ENCODE results near the gene GLT1D1.
"Not testable (repeated sequence)": the region's sequence is repeated elsewhere in the genome, so short reads cannot be mapped to it uniquely, and the experiment has no call there.

Gene GLT1D1

DNA sequence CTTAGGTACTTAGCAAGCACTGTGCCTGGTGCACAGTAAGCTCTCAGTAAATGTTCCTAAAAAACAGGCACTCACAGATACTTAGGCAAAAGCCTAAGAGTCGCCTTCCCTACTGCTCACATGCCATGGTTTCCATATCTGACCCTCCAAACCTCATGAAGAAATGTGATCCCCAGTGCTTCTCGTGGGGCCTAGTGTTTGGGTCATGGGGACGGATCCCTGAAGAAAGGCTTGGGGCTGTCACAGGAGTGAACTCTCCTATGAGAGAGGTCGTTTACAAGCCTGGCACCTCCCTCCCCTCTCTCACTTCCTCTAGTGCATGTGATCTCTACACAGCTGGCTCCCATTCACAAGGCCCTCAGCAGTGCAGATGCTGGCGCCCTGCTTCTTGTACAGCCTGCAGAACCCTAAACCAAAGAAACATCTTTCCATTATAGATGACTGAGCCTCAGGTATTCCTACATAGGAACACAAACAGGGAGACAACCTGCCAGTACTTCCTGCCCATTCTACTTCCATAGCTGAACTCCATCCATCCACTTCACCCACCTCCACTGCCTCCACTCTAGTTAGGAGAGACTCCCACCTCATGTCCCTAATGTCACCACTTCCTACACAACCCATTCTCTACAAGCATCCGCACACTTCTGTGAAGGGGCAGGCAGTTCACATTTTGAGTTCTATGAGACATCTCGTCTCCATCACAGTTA lies 32.4 kb upstream of the GLT1D1 start:
- DNase-seq (ENCODE audit: low spot score): no peak

DNA sequence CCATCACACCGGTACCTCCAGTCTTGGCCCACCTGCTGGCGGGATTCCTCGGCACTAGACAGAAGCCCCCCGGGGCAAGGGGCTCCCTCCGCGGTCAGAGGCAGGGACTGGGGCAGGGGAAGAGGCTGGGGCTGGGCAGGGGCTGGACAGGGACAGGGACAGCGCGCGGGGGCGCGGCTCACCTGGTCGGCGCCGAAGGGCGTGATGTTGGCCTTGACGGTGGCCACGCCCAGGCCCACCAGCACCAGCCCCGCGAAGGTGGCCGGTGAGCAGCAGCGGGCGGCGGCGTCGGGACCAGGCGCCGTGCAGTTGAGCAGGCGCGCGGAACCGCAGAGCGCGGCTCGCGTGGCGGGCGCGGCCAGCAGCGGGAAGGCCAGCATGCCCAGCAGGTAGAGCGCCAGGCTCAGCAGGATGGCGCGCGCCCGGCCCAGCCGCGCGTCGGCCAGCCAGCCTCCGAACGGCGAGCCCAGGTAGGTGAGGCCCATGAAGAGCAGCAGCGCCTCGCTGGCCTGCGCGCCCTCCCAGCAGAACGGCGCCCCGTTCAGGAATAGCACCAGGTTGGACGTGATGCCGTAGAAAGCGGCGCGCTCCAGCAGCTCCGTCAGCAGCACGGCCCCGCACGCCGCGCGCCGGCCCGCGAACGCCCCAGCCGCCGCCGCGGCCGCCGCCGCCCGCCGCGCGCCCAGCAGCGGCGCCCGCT lies 29.9 kb upstream of the GLT1D1 start:
- peak; percentile 6 for DNase-seq (ENCODE audit: low spot score)

DNA sequence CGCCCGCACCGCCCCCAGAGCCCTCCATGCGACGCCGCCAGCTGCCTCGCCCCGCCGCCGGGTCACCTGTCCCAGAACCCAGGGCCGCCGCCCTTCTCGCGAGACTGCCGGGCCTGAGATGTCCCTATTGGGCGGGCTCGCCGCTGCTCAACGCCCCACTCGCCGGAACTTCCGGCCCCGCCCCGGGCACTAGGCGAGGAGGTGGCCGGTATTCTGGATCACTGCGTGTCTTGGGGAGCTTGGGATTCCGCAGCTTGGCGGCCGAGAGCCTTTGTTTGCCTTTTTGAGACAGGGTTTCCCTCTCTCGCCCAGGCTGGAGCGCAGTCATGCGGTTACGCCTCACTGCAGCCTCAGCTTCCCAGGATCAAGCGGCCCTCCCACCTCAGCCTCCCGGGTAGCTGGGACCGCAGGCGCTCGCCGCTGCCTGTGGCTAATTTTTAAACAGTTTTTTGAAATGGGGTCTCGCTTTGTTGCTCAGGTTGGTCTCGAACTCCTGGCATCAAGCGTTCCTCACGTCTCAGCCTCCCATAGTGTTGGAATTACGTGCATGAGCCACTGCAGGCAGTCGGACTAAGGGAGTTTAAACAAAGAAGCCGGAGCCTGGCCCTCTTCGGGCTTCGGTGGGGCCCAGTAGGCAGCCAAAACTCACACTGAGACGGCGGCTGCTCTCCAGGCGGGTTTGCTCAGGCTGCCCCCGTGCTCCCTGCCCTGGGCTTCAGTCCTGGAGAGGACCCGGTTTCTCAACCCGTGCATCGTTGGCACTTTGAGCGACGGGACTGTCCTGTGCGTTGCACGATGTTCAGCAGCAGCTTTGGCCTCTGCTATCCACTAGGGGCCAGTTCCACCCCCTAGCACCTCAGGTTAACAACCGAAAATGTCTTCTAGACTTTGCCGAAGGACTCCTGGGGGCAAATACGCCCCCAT lies 29.1 kb upstream of the GLT1D1 start, which contains the start of gene SLC15A4:
TSS of gene SLC15A4 (minus strand) at position 43 of the 924 bp plus-strand sequence. CDS start at position 28, 15 bp downstream.
- DNase-seq (ENCODE audit: low spot score): peak; percentile 92

DNA sequence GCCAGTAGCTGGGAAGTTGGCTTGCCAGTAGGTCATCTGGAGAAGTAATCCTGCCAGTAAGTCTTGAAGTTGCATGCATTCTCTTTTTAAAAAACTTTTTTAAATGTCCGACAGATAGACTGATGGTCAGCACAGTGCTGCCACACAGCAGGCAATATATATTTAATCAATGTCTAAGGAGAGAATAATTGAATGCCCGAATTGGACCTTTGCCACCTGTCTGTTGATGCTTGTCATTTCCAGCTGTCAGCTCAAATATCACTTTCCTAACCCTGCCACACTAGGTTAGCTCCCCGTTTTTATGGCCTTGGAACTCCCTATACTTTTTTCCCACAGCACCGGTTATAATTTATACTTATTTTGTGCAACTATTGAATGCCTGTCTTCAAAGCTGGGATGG lies 27.4 kb upstream of the GLT1D1 start:
- no peak for DNase-seq (ENCODE audit: low spot score)

- DNase-seq (ENCODE audit: low spot score): no peak
Observed at GRCh38 chr12:128827724-128828123, 25.6 kb upstream of the GLT1D1 start.

GRCh38 chr12:128829861-128830504 lies 23.3 kb upstream of the GLT1D1 start:
- DNase-seq (ENCODE audit: low spot score): peak; percentile 52

- no peak for DNase-seq (ENCODE audit: low spot score)
Observed at GRCh38 chr12:128830505-128830893, 22.8 kb upstream of the GLT1D1 start.

DNA sequence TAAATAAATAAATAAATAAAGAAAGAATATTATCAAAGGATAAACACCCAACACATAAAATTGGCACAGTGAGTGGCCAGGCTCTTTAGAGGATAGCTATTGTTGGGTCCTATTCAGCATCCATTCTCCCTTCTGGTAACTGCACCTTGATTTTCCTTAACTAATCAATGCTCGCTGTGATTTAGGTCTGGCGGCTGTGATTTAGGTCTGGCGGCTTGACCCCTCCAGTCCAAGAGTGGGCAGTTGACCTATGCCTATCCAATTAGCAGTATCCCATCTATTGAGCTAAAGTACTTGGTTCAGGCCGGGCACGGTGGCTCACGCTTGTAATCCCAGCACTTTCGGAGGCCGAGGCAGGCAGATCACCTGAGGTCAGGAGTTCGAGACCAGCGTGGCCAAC lies 19.9 kb upstream of the GLT1D1 start:
- no peak for DNase-seq (ENCODE audit: low spot score)

DNA sequence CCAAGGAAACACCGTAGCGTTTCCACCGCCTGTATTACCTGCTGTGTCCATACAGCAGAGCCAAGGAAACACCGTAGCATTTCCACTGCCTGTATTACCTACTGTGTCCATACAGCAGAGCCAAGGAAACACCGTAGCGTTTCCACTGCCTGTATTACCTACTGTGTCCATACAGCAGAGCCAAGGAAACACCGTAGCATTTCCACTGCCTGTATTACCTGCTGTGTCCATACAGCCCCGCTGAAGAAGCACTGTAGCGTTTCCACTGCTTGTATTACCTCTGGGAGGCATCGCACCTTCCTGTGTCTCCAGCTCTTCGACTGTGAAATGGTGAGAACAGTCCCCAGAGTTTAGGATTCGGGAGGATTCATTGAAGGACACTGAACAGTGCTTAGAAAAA lies 13.4 kb upstream of the GLT1D1 start:
- DNase-seq (ENCODE audit: low spot score): not testable (repeated sequence)

GRCh38 chr12:128840862-128841468 lies 12.3 kb upstream of the GLT1D1 start:
- no peak for DNase-seq (ENCODE audit: low spot score)

DNA sequence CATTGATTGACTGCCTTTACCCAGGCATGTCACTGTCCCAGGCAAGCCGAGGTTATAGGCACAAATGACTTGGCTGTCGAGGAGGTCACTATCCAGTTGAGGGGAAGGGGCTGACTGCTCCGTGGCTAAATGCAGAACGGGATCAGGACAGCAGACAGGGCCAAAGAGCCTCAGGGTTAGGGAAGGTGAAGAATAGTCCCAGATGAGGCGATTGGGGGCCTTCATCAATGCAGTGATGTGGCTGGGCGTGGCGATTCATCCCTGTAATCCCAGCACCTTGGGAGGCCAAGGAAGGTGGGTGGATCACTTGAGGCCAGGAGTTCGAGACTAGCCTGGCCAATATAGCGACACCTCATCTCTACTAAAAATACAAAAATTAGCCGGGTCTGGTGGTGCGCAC lies 10.7 kb upstream of the GLT1D1 start:
- DNase-seq (ENCODE audit: low spot score): no peak

- DNase-seq (ENCODE audit: low spot score): no peak
Observed at GRCh38 chr12:128843538-128843937, 9.7 kb upstream of the GLT1D1 start.

- DNase-seq (ENCODE audit: low spot score): no peak
Observed at GRCh38 chr12:128844031-128844635, 9.1 kb upstream of the GLT1D1 start.

- not testable (repeated sequence) for DNase-seq (ENCODE audit: low spot score)
Observed at GRCh38 chr12:128846671-128847070, 6.6 kb upstream of the GLT1D1 start.

- no peak for DNase-seq (ENCODE audit: low spot score)
Observed at GRCh38 chr12:128848371-128848770, 4.9 kb upstream of the GLT1D1 start.

- DNase-seq (ENCODE audit: low spot score): not testable (repeated sequence)
Observed at GRCh38 chr12:128849806-128850205, 3.5 kb upstream of the GLT1D1 start.

DNA sequence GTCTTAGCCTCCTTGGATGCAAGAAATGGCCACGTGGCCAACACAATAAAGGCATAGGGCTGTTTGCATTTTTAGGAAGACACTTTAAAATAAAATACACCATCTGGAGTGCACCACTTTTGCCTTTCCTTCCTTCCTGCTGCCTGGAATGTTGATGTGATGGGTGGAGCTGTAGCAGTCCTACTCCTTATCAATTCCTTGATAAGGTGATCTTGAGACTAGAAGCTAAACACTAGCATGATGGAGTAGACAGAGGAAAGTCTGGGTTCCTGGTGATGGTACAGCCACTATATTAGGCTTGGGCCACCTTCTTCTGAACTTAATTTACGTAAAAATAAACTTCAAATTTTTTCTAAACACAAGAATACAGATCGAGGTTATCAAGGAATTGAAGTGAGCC lies 2.9 kb upstream of the GLT1D1 start:
- no peak for DNase-seq (ENCODE audit: low spot score)

- not testable (repeated sequence) for DNase-seq (ENCODE audit: low spot score)
Observed at GRCh38 chr12:128851429-128851828, 1.8 kb upstream of the GLT1D1 start.

GRCh38 chr12:128852026-128852698 lies 1.1 kb upstream of the GLT1D1 start:
- DNase-seq (ENCODE audit: low spot score): no peak

DNA sequence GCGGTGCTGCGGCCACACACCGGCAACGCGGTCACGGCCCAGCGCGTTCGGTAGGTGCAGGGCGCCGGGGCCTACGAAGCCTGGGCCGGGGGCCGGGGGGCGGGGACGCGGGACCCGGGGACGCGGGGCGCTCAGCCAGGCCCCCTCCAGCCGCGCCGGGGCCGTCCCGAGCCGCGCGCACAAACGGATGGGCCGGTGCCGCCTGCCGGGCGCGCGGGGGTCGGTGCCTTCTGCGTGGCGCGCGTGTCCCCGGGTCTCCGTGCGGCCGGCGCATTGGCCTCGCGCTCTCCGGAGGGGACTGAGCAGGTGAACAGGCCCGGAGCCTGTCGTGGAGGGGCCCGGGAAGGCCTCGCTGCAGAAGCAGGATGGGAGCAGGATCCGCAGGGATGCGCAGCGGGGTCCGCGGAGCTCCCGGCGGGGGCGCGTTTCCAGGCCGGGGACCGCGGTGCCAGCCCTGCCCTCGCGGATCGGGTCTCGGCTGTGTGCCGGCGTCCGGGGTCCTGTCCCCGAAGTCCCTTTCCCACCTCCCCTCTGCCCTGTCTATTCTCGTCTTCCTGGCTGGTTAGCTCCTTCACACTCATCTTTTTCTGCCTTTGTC lies 421 bp downstream of the GLT1D1 start:
- DNase-seq (ENCODE audit: low spot score): no peak
